Measurements from ENCODE around the gene NTN1.
"Not testable (repeated sequence)": the region's sequence is repeated elsewhere in the genome, so short reads cannot be mapped to it uniquely, and the experiment has no call there.

Gene NTN1

GRCh38 chr17:9256751-9257629 lies 235.7 kb downstream of the NTN1 start:
- no peak for DNase-seq

DNA sequence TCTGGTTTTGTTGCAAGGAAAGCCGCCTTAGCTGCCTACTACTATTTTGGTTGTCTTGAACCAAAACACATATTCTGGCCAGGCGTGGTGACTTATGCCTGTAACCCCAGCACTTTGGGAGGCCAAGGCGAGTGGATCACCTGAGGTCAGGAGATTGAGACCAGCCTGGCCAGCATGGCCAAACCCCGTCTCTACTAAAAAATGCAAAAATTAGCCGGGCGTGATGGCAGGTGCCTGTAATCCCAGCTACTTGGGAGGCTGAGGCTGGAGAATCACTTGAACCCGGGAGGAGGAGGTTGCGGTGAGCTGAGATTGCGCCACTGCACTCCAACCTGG lies 236.3 kb downstream of the NTN1 start:
- DNase-seq: not testable (repeated sequence)

- no peak for DNase-seq
Observed at GRCh38 chr17:9258115-9259015, 237.1 kb downstream of the NTN1 start.

- DNase-seq: no peak
Observed at GRCh38 chr17:9259419-9259818, 238.1 kb downstream of the NTN1 start.

- no peak for DNase-seq
Observed at GRCh38 chr17:9261081-9262012, 240.0 kb downstream of the NTN1 start.

GRCh38 chr17:9266031-9266680 lies 244.8 kb downstream of the NTN1 start:
- DNase-seq: no peak

DNA sequence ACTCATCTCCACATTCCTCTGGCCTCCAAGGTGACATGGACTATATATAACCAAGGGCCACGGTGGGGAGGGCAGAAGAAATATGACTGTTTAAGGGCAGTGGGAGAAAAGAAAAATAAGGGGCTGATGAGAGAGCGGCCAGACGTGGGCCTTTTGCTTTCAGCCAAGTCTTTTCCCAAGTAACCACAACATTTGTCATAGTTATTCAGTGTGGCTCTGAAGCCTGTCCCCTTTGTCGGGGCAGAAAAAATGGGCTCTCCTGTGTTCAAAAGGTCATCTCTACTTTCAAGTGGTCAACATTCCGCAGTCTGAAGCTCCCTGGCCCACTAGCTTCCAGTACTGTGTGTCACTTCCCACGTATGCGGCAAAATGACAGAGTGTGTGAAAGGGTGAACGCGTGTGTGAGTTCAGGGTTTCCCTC lies 245.4 kb downstream of the NTN1 start:
- no peak for DNase-seq

DNA sequence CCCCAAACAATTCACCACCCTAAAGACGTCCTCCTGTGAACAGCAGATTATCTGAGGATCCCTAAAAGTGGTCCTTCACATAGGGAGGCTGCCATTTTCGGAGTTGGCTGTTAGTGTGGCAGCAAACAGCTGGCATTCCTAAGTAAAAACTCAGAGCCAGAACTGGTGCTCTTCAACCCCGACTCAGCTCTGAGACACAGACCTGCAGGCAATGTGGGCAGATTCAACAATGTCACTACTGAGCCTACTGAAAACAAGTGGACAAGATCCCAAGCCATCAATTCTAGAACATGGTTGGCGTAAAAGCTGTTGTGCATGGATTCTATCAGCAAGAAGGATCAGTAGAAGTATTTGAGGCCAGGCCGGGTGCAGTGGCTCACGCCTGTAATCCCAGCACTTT lies 247.2 kb downstream of the NTN1 start:
- no peak for DNase-seq

DNA sequence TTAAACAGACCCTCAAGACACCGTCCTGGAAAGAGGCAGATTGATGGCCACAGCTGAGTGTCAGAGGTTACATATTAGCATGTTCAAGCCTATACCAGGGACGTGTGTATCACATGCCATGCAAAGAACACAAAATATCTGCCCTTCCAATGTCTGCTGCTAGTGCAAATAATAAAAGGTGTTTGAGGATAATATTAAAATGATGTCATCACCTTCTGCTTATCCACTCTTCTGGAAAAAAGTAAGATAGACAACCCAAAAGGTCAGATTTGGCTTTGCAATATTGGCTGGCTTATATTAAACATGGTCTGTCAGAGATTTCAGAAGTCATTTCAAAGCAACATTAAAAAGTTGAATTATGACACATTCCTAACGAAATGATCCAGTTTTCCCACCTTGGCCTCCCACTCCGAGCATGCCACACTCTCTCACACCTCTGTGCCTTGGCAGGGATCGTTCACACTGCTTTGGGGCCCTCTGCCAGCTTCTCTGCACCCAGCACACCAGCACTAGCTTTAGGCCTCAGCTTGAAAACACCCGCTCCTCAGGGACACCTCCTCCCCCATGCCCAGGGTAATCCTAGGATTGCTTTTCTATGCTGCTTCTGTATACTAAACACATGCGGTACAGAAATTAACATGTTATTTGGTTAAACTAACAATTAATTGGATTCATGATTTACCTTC lies 248.2 kb downstream of the NTN1 start:
- no peak for DNase-seq

- no peak for DNase-seq
Observed at GRCh38 chr17:9270921-9271320, 249.6 kb downstream of the NTN1 start.

DNA sequence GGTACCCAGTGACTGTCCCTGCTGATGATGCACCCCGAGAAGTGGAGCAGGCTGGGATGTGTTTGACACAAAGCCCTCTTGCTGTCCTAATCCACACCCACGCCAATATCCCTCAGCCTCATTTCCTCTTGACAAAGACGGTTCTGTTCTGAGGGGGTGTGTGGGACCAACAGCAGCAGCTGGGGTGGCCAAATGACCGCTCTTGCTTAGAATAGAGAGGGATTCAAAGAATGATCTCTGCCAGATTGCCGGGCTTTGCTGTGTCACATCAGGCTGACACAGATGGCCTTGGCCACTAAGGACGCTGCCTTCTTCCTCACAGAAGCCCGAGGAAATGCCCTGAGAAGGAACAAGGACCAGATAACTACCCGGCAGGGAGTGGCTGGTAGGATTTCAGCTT lies 250.7 kb downstream of the NTN1 start:
- DNase-seq: no peak

DNA sequence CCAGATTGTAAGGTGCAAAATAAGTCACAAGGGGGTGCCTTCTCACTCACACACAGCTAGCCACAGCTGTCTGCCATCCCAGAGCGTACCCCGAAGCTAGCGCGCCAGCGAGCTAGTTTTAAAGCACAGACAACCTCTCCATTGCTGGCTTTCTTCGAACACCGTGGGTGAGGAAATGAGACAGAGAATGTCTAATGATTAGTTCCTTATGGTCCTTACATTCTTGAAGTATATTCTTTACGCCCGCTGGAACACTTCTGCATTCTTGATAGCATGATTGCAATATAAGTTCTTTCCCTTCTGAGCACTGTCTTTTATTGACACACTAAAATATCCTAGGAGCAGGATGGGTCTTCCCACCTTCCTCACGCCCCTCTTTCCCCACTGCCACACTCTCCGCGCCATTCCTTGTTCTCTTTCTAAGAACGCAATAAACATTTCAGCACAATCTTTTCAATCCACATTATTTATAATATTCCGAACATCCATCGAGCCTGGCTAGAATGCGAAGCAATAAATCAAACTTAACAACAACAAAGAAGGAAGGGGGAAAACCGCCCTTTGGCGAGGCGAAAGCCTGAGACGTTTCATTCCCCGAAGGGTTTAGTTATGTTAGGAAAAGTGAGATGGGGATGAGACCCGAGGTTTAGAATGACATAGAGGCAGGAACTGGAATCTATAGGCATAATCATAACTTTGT lies 251.3 kb downstream of the NTN1 start:
- peak; percentile 80 for DNase-seq

DNA sequence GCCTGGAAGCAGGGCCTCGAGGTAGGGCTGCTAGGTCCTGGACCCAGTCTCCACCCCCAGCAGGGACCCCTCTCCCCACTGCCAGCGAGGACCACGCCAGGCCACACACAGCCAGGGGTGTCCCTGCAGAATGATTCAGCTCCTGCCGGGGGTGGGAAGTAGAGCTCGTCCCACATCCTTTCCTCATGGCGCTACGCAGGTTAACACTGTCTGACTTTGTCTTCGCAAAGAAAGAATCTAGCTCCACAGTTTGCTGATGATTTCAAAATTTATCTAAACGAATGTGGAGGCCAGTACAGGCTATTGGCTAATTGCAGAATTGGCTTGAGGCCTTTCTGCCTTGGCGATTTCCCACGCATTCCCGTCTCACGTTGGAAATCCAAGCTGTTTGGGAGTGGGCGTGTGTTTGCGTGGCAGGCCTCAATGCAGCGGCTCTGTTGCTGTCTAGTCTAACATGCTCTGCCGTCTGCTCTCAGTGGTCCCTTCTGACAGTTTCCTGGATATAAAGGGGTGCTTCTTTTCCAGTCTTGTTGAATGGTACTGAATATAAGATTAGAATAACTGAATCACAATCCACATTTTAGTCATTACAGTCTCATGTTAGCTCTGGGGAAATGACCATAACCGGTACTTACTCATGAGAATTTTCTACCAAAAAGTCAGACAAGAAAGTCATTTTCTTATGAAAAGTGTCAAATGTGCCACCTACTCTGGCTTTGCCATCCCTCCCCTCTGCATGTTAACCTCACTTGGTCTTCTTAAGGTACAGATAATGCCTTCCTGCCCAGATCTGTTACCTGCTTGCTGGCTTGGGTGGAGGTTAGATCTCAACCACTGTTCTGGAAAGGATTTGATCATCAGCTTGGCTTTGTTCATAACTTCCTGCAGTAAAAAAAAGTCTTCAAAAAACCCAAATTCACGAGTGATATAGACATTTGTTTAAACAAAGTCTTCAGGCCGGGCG lies 252.4 kb downstream of the NTN1 start:
- DNase-seq: peak; percentile 15

GRCh38 chr17:9274973-9275372 lies 253.7 kb downstream of the NTN1 start:
- no peak for DNase-seq

GRCh38 chr17:9279893-9280292 lies 258.6 kb downstream of the NTN1 start:
- no peak for DNase-seq

GRCh38 chr17:9283909-9284308 lies 262.6 kb downstream of the NTN1 start:
- DNase-seq: no peak

GRCh38 chr17:9284884-9285283 lies 263.6 kb downstream of the NTN1 start:
- DNase-seq: no peak

DNA sequence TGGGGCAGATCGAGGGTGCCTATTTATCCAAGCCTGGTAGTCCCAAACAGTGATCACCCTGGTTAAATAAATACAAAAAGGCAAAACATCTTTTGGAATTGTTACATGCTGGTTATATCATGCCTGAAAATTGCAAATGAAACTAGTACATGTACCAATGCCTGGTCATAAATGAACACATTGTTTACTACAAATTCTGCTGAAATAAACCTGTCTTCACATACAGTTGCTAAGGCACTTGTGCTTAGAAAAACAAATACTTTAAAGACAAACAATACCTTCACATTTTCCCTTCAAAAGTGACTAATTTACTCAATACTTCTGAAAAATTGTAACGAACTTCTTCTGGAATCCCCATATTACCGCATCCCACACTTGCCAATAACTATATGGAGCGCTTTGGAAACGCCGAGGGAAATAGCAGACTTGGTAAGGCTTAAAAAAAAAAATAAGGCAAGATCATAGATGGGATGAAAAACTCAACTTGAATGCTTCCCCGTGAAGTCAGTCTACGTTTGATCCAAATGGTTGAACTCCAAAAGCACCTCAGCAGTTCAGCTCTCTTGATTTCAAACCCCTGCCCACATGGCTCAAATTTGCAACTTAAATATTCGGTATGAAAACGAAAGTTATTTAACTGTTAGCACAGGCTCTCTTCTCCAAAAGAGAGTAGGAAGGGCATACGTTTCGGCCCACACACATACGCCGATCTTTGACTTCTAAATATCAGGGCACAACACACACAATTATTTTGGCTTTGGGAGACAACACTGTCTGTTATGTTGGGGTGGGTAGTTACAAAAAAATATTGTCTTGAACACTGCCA lies 264.5 kb downstream of the NTN1 start:
- no peak for DNase-seq

GRCh38 chr17:9286434-9286833 lies 265.1 kb downstream of the NTN1 start:
- no peak for DNase-seq

Measured in fibroblast of skin of right quadriceps (primary cell).